Keratinocyte (primary cell): Measurements from ENCODE around the gene NUP85. TPM values are rescaled to one million over a fixed set of nuclear protein-coding genes. Genes with fewer than 3 reads are reported as not detected.

ENCODE experiments used
- DNase-seq: peaks from one replicate; pipeline ENCODE4 v3.0.0-alpha.2; 2011; ENCODE audit warnings: low read depth, missing footprints, low spot score
- FAIRE-seq: peaks from 2 replicates; lab custom pipeline; 2011; peaks lifted over from hg19 to GRCh38; lab: Jason Lieb, UNC
- H2AFZ ChIP-seq: 2 replicates; pipeline ENCODE4 v1.6.0; 2012; ENCODE audit warnings: low read length, control low read depth, inconsistent platforms; ENCODE audit not compliant: control insufficient read depth
- H3K27ac ChIP-seq: 2 replicates; pipeline ENCODE4 v1.5.1; 2011; ENCODE audit warnings: low read length; ENCODE audit not compliant: control insufficient read depth, insufficient read depth
- H3K27me3 ChIP-seq: 3 replicates; pipeline ENCODE4 v1.6.0; 2011; ENCODE audit warnings: low read length; ENCODE audit not compliant: control insufficient read depth, insufficient read depth; ENCODE audit errors: extremely low read depth
- H3K36me3 ChIP-seq, 2 experiments: 2 replicates in 1 of 2; 3 replicates in 1 of 2; pipeline ENCODE4 v1.5.1; 2011; ENCODE audit warnings: low read length in 2 of 2, mild to moderate bottlenecking in 1 of 2; ENCODE audit not compliant: control insufficient read depth in 2 of 2, insufficient read depth in 2 of 2; ENCODE audit errors: extremely low read depth in 1 of 2
- H3K4me1 ChIP-seq: 3 replicates; pipeline ENCODE4 v1.5.1; 2011; ENCODE audit warnings: low read length; ENCODE audit not compliant: control insufficient read depth, insufficient read depth; ENCODE audit errors: extremely low read depth
- H3K4me2 ChIP-seq: 3 replicates; pipeline ENCODE4 v1.6.0; 2011; ENCODE audit warnings: low read depth, low read length; ENCODE audit not compliant: control insufficient read depth, insufficient read depth; ENCODE audit errors: extremely low read depth
- H3K4me3 ChIP-seq, 3 experiments: fragments of 200-600 bp in 1 of 3; sonication (generic) in 1 of 3; 2 replicates in 2 of 3; 3 replicates in 1 of 3; pipeline ENCODE4 v1.5.1; 2011 to 2016; ENCODE audit warnings: low read length in 3 of 3, mild to moderate bottlenecking in 3 of 3, control low read depth in 2 of 3, inconsistent platforms in 1 of 3, low read depth in 1 of 3, mixed read lengths in 1 of 3, mixed run types in 1 of 3, moderate library complexity in 1 of 3; ENCODE audit not compliant: control insufficient read depth in 2 of 3, insufficient read depth in 2 of 3; ENCODE audit errors: extremely low read depth in 1 of 3
- H3K79me2 ChIP-seq: 2 replicates; pipeline ENCODE4 v1.6.0; 2012; ENCODE audit warnings: low read length; ENCODE audit not compliant: control insufficient read depth, insufficient read depth
- H3K9ac ChIP-seq: 3 replicates; pipeline ENCODE4 v1.6.0; 2011; ENCODE audit warnings: low read length; ENCODE audit not compliant: control insufficient read depth, insufficient read depth; ENCODE audit errors: extremely low read depth
- H3K9me1 ChIP-seq: 3 replicates; pipeline ENCODE4 v1.6.0; 2011; ENCODE audit warnings: low read length; ENCODE audit not compliant: control insufficient read depth, insufficient read depth; ENCODE audit errors: extremely low read depth
- H3K9me3 ChIP-seq: 2 replicates; pipeline ENCODE4 v1.5.1; 2012; ENCODE audit warnings: low read depth, low read length; ENCODE audit not compliant: control insufficient read depth
- H4K20me1 ChIP-seq: 3 replicates; pipeline ENCODE4 v1.6.0; 2011; ENCODE audit warnings: low read length; ENCODE audit not compliant: control insufficient read depth, insufficient read depth; ENCODE audit errors: extremely low read depth
- CTCF ChIP-seq, 3 experiments: IDR thresholded peaks in 1 of 3; conservative IDR thresholded peaks in 1 of 3; optimal IDR thresholded peaks in 1 of 3; 2 replicates in 2 of 3; 3 replicates in 1 of 3; pipeline versions ENCODE3 to v1.5.1; 2011; ENCODE audit warnings: low read length in 3 of 3, mild to moderate bottlenecking in 3 of 3, moderate library complexity in 2 of 3, control low read depth in 1 of 3, inconsistent platforms in 1 of 3; ENCODE audit not compliant: insufficient read depth in 2 of 3; ENCODE audit errors: extremely low read depth in 1 of 3
- EZH2 ChIP-seq: IDR thresholded peaks from one replicate; pipeline ENCODE4 v1.6.1; 2012; ENCODE audit warnings: inconsistent platforms, mild to moderate bottlenecking, low read length, moderate library complexity
- dilution Hi-C: fragments of 300-500 bp; cut with MboI; formaldehyde crosslinking; loops from one replicate; pipeline ENCODE4 v1.7.0; 2020; ENCODE audit warnings: low sequenced_read_pairs; ENCODE audit not compliant: extremely low pct_ligation_motif_present
- polyA plus RNA-seq, 5 experiments: library from polyadenylated mRNA; depleted of rRNA in 3 of 5; stranded (reverse) in 3 of 5; stranded (forward) in 1 of 5; unstranded in 1 of 5; fragments of >200 nt; gene quantifications; 1 replicate in 1 of 5; 2 replicates in 3 of 5; 3 replicates in 1 of 5; pipeline versions ENCODE4 v1.2.1 to v1.2.3, GENCODE V29; 2011 to 2012; ENCODE audit warnings: missing spikeins in 2 of 5, low read depth in 1 of 5, low replicate concordance in 1 of 5

Gene NUP85
- polyA plus RNA-seq, 1 donor (not counting 4 experiments of a cell fraction or from before 2014, with no cell fraction given): 64.4 TPM

GRCh38 chr17:75267411-75268232 is 62.1 kb downstream of the NUP85 start:
- Histone ChIP-seq H3K4me3 (no peak overlapping the region), H3K9me1 (no peaks in the 10 kb centered on the region), H3K27ac (no peak overlapping the region), H4K20me1 (no peaks in the 10 kb centered on the region), H3K4me1 (peaks cover 18% of the 10 kb centered on the region), H3K36me3 (peaks cover 14 to 21% of the 10 kb centered on the region in 2 experiments), H3K9ac (no peak overlapping the region), H3K4me2 (no peak overlapping the region), H2AFZ (no peak overlapping the region), H3K79me2 (peaks cover 8% of the 10 kb centered on the region), H3K27me3 (no peaks in the 10 kb centered on the region), H3K9me3 (no peaks in the 10 kb centered on the region)
- no peak for FAIRE-seq
- DNase-seq: no peak
- TF ChIP-seq CTCF (optimal IDR thresholded peaks at IDR 0.05 in 1 of 3, IDR thresholded peaks at IDR 0.05 in 1 of 3, conservative IDR thresholded peaks at IDR 0.05 in 1 of 3; ENCODE audit: extremely low read depth in 1 of 3, insufficient read depth in 2 of 3, low read length in 3 of 3): peak; percentile 45 to 62 (median 53)
- no peak for TF ChIP-seq EZH2
- dilution Hi-C loops: no loop called here

GRCh38 chr17:75269844-75270217 is 64.4 kb downstream of the NUP85 start:
- H3K79me2 ChIP-seq: no peaks in the 10 kb centered on the region
- peak overlapping the region; percentile 51 for H2AFZ ChIP-seq
- H4K20me1 ChIP-seq: no peaks in the 10 kb centered on the region
- DNase-seq (no peak), FAIRE-seq (no peak)
- H3K27me3 ChIP-seq: no peaks in the 10 kb centered on the region
- H3K4me3 ChIP-seq: peak overlapping the region; percentile 70 to 89 (median 72)
- H3K36me3 ChIP-seq: peaks cover 18 to 22% of the 10 kb centered on the region in 2 experiments
- no peaks in the 10 kb centered on the region for H3K9me3 ChIP-seq
- peak overlapping the region; percentile 75 for H3K9ac ChIP-seq
- TF ChIP-seq CTCF (optimal IDR thresholded peaks at IDR 0.05 in 1 of 3, IDR thresholded peaks at IDR 0.05 in 1 of 3, conservative IDR thresholded peaks at IDR 0.05 in 1 of 3; ENCODE audit: extremely low read depth in 1 of 3, insufficient read depth in 2 of 3, low read length in 3 of 3): no peak
- no peak for TF ChIP-seq EZH2
- H3K27ac ChIP-seq: peak overlapping the region; percentile 41
- no peaks in the 10 kb centered on the region for H3K9me1 ChIP-seq
- H3K4me1 ChIP-seq: peaks cover 20% of the 10 kb centered on the region
- H3K4me2 ChIP-seq: peak overlapping the region; percentile 84
- dilution Hi-C loops: no loop called here
